ENCODE data around the gene AHNAK2. TPM values are rescaled to one million over a fixed set of nuclear protein-coding genes. Genes with fewer than 3 reads are reported as not detected.
"Not testable (repeated sequence)": the region's sequence is repeated elsewhere in the genome, so short reads cannot be mapped to it uniquely, and the experiment has no call there.

The AHNAK2 gene
- total RNA-seq, 1 donor: under 0.01 TPM

GRCh38 chr14:104956290-104956890 lies 21.8 kb downstream of the AHNAK2 start:
- no peak for DNase-seq (ENCODE audit: low read depth in 2 of 3, low spot score in 2 of 3)

DNA sequence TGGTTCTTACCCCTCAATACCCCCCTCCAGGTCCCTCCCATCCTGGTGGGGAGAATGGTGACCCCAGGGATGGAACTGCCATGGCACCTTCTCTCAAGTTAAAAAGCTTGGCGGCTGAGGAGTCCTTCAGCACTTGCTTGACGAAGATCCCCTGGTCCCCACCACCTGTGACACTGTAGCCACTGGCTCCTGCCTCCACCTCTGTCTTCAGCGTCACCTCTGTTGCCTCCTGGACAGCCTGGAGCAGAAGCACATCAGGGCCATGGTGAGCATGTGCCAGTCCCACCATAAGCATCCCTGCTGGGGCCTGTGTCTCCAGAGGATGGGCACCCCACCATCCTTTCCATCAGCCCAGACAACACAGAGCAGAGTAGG lies 22.8 kb downstream of the AHNAK2 start:
- DNase-seq (ENCODE audit: low read depth in 2 of 3, low spot score in 2 of 3): no peak

DNA sequence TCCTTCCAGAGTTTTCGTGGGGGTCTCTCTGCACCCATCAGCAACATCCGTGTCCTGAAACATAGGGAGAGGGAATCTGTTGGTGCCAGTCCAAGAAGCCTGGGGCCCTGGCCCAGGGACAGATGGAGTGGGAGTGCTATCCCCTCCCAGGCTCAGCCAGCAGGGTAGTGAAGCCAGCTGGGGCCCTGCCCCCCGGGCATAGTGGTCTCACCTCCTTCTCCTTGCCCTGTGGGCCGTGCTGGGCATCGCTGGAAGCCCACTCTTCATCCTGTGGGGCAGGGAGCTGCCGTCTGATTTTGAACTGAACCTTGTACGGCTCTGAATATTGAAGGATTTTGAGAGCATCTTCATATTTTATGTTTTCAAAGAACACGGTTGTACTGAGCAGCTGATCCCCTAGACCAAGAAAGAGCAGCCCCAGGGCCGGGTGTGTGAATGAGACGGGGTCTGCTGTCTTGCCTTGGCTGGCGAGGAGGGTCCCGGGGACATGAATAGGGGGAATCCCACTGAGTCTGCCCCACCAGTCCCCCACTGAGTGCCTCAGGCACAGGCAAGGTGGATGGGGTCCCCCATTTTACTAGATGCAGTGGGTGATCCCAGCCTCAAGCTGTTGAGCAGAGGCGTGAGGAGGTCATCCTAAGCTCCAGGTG lies 23.3 kb downstream of the AHNAK2 start:
- DNase-seq (ENCODE audit: low read depth in 2 of 3, low spot score in 2 of 3): no peak

DNA sequence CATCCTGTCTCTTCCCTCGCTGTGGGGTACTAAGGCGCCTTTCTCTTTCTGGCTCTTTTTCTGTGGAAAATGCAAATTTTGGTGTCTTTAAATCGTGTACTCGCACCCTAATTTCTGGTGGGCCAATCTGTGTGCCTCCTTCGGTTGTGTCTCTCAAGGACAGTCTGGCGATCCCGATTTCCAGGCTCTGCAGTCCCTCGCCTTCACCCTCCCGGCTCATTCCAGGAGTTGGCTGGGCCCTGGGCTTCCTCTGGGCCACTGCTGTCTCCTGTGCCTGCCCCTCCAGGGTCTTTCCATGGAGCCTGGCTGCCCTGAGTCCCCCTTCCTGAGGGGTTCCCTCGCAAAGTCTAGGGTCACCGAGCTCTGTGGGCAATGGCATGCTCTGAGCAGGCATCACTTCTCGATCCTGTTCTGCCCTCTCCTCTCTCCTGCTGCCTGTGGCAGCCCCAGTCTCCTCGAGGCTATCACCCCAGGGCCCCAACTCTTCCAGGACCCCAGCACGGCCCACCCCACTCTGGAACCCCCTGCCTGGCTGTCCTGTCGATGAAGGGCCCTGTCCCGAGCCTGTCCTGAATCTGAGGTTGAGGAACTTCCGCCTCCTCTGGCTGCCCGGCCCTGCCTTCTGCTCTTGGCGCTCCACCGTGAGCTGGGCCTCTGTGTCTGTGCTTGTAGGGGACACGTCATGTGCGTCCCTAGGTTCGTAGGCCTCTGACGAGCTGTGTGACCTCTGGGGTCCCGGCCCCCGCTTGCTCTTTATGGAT lies 24.1 kb downstream of the AHNAK2 start:
- DNase-seq (ENCODE audit: low read depth in 2 of 3, low spot score in 2 of 3): no peak

- no peak for DNase-seq (ENCODE audit: low read depth in 2 of 3, low spot score in 2 of 3)
Measured at GRCh38 chr14:104953097-104953496, 25.1 kb downstream of the AHNAK2 start.

DNA sequence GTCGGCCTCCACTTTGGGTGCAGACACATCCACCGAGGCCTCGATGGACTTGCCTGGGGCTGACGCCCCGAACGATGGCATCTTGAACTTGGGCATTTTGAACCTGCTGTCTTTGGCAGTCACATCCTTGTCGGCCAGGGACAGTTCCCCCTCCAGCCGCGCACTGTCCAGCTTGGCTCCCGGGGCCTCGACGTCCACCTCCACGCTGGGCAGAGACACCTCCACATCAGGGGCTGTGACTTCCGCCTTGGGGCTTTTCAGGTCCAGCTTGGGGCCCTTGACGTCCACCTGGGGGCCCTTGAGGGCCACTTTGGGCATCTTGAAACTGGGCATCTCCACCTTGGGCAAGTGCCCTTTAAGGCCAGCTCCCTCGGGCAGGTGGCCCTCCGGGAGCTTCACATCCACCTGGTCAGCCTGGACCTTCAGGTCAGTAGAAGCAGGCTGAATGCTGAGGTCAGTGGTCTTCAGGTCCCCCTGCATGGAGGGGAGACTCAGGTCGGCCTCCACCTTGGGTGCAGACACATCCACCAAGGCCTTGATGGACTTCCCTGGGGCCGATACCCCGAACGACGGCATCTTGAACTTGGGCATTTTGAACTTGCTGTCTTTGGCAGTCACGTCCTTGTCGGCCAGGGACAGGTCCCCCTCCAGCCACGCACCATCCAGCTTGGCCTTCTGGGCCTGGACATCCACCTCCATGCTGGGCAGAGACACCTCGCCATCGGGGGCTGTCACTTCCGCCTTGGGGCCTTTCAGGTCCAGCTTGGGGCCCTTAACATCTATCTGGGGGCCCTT lies 26.1 kb downstream of the AHNAK2 start:
- not testable (repeated sequence) for DNase-seq (ENCODE audit: low read depth in 2 of 3, low spot score in 2 of 3)

- not testable (repeated sequence) for DNase-seq (ENCODE audit: low read depth in 2 of 3, low spot score in 2 of 3)
Measured at GRCh38 chr14:104950701-104951100, 27.5 kb downstream of the AHNAK2 start.

GRCh38 chr14:104950021-104950420 lies 28.2 kb downstream of the AHNAK2 start:
- no peak for DNase-seq (ENCODE audit: low read depth in 2 of 3, low spot score in 2 of 3)

DNA sequence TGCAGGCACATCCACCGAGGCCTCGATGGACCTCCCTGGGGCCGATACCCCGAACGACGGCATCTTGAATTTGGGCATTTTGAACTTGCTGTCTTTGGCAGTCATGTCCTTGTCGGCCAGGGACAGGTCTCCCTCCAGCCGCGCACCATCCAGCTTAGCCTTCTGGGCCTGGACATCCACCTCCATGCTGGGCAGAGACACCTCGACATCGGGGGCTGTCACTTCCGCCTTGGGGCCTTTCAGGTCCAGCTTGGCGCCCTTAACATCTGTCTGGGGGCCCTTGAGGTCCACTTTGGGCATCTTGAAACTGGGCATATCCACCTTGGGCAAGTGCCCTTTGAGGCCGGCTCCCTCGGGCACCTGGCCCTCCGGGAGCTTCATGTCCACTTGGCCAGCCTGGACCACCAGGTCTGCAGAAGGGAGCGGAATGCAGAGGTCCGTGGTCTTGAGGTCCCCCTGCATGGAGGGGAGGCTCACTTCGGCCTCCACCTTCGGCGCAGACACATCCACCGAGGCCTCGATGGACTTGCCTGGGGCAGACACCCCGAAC lies 28.7 kb downstream of the AHNAK2 start:
- not testable (repeated sequence) for DNase-seq (ENCODE audit: low read depth in 2 of 3, low spot score in 2 of 3)

GRCh38 chr14:104948736-104949031 lies 29.5 kb downstream of the AHNAK2 start:
- DNase-seq (ENCODE audit: low read depth in 2 of 3, low spot score in 2 of 3): no peak

DNA sequence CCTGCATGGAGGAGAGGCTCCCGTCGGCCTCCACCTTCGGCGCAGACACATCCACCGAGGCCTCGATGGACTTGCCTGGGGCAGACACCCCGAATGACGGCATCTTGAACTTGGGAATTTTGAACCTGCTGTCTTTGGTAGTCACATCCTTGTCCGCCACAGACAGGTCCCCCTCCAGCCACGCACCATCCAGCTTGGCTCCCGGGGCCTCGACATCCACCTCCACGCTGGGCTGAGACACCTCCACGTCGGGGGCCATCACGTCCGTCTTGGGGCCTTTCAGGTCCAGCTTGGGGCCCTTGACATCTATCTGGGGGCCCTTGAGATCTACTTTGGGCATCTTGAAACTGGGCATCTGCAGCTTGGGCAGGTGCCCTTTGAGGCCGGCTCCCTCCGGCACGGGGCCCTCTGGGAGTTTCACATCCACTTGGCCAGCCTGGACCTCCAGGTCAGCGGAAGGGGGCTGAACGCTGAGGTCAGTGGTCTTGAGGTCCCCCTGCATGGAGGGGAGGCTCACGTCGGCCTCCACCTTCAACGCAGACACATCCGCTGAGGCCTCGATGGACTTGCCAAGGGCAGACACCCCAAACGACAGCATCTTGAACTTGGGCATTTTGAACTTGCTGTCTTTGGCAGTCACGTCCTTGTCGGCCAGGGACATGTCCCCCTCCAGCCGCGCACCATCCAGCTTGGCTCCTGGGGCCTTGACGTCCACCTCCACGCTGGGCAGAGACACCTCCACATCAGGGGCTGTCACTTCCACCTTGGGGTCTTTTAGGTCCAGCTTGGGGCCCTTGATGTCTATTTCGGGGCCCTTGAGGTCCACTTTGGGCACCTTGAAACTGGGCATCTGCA lies 30.1 kb downstream of the AHNAK2 start:
- not testable (repeated sequence) for DNase-seq (ENCODE audit: low read depth in 2 of 3, low spot score in 2 of 3)

GRCh38 chr14:104947201-104947600 lies 31.0 kb downstream of the AHNAK2 start:
- not testable (repeated sequence) for DNase-seq (ENCODE audit: low read depth in 2 of 3, low spot score in 2 of 3)

DNA sequence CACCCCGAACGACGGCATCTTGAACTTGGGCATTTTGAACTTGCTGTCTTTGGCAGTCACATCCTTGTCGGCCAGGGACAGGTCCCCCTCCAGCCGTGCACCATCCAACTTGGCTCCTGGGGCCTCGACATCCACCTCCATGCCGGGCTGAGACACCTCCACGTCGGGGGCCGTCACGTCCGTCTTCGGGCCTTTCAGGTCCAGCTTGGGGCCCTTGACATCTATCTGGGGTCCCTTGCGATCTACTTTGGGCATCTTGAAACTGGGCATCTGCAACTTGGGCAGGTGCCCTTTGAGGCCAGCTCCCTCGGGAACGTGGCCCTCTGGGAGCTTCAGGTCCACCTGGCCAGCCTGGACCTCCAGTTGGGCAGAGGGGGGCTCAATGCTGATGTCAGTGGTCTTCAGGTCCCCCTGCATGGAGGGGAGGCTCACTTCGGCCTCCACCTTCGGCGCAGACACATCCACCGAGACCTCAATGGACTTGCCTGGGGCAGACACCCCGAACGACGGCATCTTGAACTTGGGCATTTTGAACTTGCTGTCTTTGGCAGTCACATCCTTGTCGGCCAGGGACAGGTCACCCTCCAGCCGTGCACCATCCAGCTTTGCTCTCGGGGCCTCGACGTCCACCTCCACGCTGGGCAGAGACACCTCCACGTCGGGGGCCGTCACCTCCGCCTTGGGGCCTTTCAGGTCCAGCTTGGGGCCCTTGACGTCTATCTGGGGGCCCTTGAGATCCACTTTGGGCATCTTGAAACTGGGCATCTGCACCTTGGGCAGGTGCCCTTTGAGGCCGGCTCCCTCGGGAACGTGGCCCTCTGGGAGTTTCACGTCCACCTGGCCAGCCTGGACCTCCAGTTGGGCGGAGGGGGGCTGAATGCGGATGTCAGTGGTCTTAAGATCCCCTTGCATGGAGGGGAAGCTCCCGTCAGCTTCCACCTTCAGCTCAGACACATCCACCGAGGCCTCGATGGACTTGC lies 31.9 kb downstream of the AHNAK2 start:
- DNase-seq (ENCODE audit: low read depth in 2 of 3, low spot score in 2 of 3): not testable (repeated sequence)

DNA sequence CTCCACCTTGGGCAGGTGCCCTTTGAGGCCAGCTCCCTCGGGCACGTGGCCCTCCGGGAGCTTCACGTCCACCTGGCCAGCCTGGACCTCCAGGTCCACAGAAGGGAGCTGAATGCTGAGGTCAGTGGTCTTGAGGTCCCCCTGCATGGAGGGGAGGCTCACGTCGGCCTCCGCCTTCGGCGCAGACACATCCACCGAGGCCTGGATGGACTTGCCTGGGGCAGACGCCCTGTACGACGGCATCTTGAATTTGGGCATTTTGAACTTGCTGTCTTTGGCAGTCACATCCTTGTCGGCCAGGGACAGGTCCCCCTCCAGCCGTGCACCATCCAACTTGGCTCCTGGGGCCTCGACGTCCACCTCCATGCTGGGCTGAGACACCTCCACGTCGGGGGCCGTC lies 32.9 kb downstream of the AHNAK2 start:
- DNase-seq (ENCODE audit: low read depth in 2 of 3, low spot score in 2 of 3): not testable (repeated sequence)

DNA sequence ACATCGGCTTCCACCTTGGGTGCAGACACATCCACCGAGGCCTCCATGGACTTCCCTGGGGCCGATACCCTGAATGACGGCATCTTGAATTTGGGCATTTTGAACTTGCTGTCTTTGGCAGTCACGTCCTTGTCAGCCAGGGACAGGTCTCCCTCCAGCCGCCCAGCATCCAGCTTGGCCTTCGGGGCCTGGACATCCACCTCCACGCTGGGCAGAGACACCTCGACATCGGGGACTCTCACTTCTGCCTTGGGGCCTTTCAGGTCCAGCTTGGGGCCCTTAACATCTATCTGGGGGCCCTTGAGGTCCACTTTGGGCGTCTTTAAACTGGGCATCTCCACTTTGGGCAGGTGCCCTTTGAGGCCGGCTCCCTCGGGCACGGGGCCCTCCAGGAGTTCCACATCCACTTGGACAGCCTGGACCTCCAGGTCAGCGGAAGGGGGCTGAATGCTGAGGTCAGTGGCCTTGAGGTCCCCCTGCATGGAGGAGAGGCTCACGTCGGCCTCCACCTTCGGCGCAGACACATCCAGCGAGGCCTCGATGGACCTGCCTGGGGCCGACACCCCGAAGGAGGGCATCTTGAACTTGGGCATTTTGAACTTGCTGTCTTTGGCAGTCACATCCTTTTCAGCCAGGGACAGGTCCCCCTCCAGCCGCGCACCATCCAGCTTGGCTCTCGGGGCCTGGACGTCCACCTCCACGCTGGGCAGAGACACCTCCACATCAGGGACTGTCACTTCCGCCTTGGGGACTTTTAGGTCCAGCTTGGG lies 33.6 kb downstream of the AHNAK2 start:
- DNase-seq (ENCODE audit: low read depth in 2 of 3, low spot score in 2 of 3): not testable (repeated sequence)

DNA sequence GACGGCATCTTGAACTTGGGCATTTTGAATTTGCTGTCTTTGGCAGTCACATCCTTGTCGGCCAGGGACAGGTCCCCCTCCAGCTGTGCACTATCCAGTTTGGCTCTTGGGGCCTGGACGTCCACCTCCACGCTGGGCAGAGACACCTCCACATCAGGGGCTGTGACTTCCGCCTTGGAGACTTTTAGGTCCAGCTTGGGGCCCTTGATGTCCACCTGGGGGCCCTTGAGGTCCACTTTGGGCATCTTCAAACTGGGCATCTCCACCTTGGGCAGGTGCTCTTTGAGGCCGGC lies 34.2 kb downstream of the AHNAK2 start:
- not testable (repeated sequence) for DNase-seq (ENCODE audit: low read depth in 2 of 3, low spot score in 2 of 3)

- not testable (repeated sequence) for DNase-seq (ENCODE audit: low read depth in 2 of 3, low spot score in 2 of 3)
Measured at GRCh38 chr14:104943216-104944015, 34.8 kb downstream of the AHNAK2 start.

Measured in hematopoietic multipotent progenitor cell (in vitro differentiated cells).